Loucy (cell line): Measurements from ENCODE around the gene PRPS1L1.

Experiments
- H2AFZ ChIP-seq: fragments of 200-600 bp; sonication (generic); 2 replicates; pipeline ENCODE4 v1.6.0; 2016; ENCODE audit warnings: antibody characterized with exemption, mild to moderate bottlenecking, low read length, moderate library complexity
- H3F3A ChIP-seq: fragments of 200-600 bp; 2 replicates; pipeline ENCODE4 v1.6.0; 2016; ENCODE audit warnings: antibody characterized with exemption, low read depth, mild to moderate bottlenecking
- H3K27me3 ChIP-seq: fragments of 200-600 bp; sonication (generic); 2 replicates; pipeline ENCODE4 v1.6.1; 2014; ENCODE audit warnings: low read length, mild to moderate bottlenecking; ENCODE audit not compliant: insufficient read depth, poor library complexity, severe bottlenecking
- H3K36me3 ChIP-seq: fragments of 200-600 bp; sonication (generic); 2 replicates; pipeline ENCODE4 v1.6.1; 2016; ENCODE audit warnings: low read length; ENCODE audit not compliant: insufficient read depth
- H3K4me1 ChIP-seq: fragments of 200-600 bp; sonication (generic); 2 replicates; pipeline ENCODE4 v1.5.1; 2014; ENCODE audit warnings: low read length, mild to moderate bottlenecking; ENCODE audit not compliant: insufficient read depth, poor library complexity, severe bottlenecking
- H3K4me2 ChIP-seq: fragments of 200-600 bp; sonication (generic); 2 replicates; pipeline ENCODE4 v1.6.0; 2014; ENCODE audit warnings: antibody characterized with exemption, low read length, low read depth, mild to moderate bottlenecking; ENCODE audit not compliant: poor library complexity, severe bottlenecking
- H3K4me3 ChIP-seq: fragments of 200-600 bp; sonication (generic); 2 replicates; pipeline ENCODE4 v1.5.1; 2014; ENCODE audit warnings: low read length, mild to moderate bottlenecking, mixed read lengths; ENCODE audit not compliant: poor library complexity, severe bottlenecking
- H3K79me2 ChIP-seq: fragments of 200-600 bp; sonication (generic); 2 replicates; pipeline ENCODE4 v1.6.1; 2014; ENCODE audit warnings: low read length; ENCODE audit not compliant: insufficient read depth
- H3K9ac ChIP-seq: fragments of 200-600 bp; sonication (generic); 2 replicates; pipeline ENCODE4 v1.6.0; 2014; ENCODE audit warnings: mild to moderate bottlenecking, low read depth, low read length, moderate library complexity; ENCODE audit not compliant: poor library complexity, severe bottlenecking
- H3K9me2 ChIP-seq: fragments of 200-600 bp; sonication (generic); replicated peaks from 2 replicates; pipeline ENCODE4 v1.6.1; 2016; ENCODE audit warnings: low read depth, low read length, mixed read lengths
- H3K9me3 ChIP-seq: fragments of 200-600 bp; sonication (generic); 2 replicates; pipeline ENCODE4 v1.6.1; 2014; ENCODE audit warnings: mild to moderate bottlenecking, antibody characterized with exemption, low read length, low read depth; ENCODE audit not compliant: insufficient read depth
- H4K20me1 ChIP-seq: fragments of 200-600 bp; sonication (generic); 2 replicates; pipeline ENCODE4 v1.6.0; 2014; ENCODE audit warnings: antibody characterized with exemption, low read length, mild to moderate bottlenecking; ENCODE audit not compliant: insufficient read depth, poor library complexity, severe bottlenecking
- EZH2phosphoT487 ChIP-seq: fragments of 200-600 bp; IDR thresholded peaks from 2 replicates; pipeline ENCODE4 v1.6.1; 2018; ENCODE audit warnings: antibody characterized with exemption, mild to moderate bottlenecking, moderate library complexity, borderline replicate concordance
- TF ChIP-seq, protein P1 (sequence below): fragments of 200-600 bp; sonication (generic); conservative IDR thresholded peaks from 2 replicates; pipeline ENCODE4 v1.5.1; 2014; ENCODE audit warnings: mild to moderate bottlenecking, antibody characterized with exemption, low read length

Gene PRPS1L1

DNA sequence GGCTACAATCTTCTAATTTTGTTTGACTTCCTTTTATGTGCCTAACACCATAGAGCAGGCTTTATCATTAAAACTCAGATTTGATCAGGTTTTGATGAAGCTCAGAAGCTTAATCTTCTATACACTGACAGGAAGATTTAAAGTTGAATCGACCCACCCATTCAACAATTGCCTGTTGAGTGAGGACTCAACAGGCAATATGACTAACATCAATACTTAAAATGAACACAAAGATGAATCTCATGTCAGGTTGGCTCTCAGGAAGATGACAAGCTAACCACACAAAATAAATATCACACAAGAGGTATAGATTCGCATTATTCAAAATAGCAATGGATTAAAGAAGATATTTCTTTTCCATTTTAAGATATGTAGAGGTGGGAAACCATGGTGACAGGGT lies 50.7 kb downstream of the PRPS1L1 start:
- Histone ChIP-seq H4K20me1 (no peaks in the 10 kb centered on the region), H3K9me3 (peaks cover 4% of the 10 kb centered on the region; the same call in 1 of the 2 replicates), H3K9ac (no peak overlapping the region), H3K4me2 (no peak overlapping the region), H3K9me2 (no peaks in the 10 kb centered on the region), H3F3A (no peaks in the 10 kb centered on the region), H3K36me3 (no peaks in the 10 kb centered on the region), H3K4me1 (no peaks in the 10 kb centered on the region), H3K4me3 (no peak overlapping the region), H2AFZ (no peak overlapping the region), H3K79me2 (no peaks in the 10 kb centered on the region), H3K27me3 (no peaks in the 10 kb centered on the region)
- TF ChIP-seq, protein P1, sequence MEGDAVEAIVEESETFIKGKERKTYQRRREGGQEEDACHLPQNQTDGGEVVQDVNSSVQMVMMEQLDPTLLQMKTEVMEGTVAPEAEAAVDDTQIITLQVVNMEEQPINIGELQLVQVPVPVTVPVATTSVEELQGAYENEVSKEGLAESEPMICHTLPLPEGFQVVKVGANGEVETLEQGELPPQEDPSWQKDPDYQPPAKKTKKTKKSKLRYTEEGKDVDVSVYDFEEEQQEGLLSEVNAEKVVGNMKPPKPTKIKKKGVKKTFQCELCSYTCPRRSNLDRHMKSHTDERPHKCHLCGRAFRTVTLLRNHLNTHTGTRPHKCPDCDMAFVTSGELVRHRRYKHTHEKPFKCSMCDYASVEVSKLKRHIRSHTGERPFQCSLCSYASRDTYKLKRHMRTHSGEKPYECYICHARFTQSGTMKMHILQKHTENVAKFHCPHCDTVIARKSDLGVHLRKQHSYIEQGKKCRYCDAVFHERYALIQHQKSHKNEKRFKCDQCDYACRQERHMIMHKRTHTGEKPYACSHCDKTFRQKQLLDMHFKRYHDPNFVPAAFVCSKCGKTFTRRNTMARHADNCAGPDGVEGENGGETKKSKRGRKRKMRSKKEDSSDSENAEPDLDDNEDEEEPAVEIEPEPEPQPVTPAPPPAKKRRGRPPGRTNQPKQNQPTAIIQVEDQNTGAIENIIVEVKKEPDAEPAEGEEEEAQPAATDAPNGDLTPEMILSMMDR = no peak
- no peak for TF ChIP-seq EZH2phosphoT487
